GM13976 (cell line): ENCODE results near the gene MCOLN2.
"Not testable (repeated sequence)": the region's sequence is repeated elsewhere in the genome, so short reads cannot be mapped to it uniquely, and the experiment has no call there.

Source experiments
- DNase-seq: peaks from one replicate; pipeline ENCODE4 v3.0.0; 2012; ENCODE audit warnings: low spot score
- in situ Hi-C: fragments of 300-500 bp; cut with MboI; formaldehyde crosslinking; loops from one replicate; pipeline ENCODE4 v1.12.0; 2022; ENCODE audit warnings: low sequenced_read_pairs, mixed read lengths, inconsistent platforms; ENCODE audit not compliant: unreplicated experiment
- TF ChIP-seq, protein P1 (sequence below): IDR thresholded peaks from 2 replicates; pipeline ENCODE4 v1.5.1; 2012; ENCODE audit warnings: borderline replicate concordance, mild to moderate bottlenecking; ENCODE audit not compliant: insufficient read depth; ENCODE audit errors: extremely low read depth, missing control alignments, control extremely low read depth

Gene MCOLN2

DNA sequence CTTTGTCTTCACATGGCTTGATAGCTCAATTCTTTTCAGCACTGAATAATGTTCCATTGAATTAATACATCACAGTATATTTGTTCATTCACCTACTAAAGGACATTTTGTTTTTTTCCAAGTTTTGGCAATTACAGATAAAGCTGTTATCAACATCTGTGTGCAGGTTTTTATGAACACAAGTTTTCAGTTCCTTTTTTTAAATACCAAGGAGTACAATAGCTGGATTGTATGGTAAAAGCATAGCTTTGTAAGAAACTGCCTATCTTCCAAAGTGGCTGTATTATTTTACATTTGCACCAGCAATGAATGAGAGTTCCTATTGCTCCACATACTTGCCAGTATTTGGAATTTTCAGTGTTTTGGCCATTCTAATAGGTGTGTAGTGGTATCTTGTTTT, 4.8 kb upstream of the MCOLN2 start:
- TF ChIP-seq, protein P1, sequence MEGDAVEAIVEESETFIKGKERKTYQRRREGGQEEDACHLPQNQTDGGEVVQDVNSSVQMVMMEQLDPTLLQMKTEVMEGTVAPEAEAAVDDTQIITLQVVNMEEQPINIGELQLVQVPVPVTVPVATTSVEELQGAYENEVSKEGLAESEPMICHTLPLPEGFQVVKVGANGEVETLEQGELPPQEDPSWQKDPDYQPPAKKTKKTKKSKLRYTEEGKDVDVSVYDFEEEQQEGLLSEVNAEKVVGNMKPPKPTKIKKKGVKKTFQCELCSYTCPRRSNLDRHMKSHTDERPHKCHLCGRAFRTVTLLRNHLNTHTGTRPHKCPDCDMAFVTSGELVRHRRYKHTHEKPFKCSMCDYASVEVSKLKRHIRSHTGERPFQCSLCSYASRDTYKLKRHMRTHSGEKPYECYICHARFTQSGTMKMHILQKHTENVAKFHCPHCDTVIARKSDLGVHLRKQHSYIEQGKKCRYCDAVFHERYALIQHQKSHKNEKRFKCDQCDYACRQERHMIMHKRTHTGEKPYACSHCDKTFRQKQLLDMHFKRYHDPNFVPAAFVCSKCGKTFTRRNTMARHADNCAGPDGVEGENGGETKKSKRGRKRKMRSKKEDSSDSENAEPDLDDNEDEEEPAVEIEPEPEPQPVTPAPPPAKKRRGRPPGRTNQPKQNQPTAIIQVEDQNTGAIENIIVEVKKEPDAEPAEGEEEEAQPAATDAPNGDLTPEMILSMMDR, result no peak
- in situ Hi-C loops, result no loop called here
- DNase-seq, result no peak

DNA sequence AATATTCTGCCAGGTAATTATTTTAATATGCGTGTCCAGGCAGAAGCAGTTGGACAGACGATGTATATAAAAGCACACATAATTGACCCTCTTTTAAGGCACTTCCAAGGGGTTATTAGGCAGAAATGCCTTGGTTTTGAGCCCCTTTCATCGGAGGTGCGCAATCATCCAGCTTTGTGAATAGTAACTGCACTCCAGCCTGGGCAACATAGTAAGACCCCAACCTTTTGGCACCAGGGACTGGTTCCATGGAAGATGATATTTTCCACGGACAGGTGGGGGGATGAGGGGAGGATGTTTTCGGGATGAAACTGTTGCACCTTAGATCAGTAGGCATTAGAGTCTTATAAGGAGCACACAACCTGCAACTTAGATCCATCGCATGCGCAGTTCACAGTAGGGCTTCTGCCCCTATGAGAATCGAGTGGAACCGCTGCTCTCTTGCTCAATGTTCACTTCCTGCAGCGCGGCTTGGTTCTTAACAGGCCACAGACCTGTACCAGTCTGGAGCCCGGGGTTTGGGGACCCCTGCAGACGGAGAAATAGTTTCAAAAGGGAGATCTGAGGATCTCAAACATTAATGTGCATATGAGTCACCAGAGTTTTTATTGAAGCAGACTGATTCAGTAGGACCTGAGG, 1.8 kb upstream of the MCOLN2 start:
- DNase-seq, result peak; percentile 28
- TF ChIP-seq, protein P1, result no peak
- in situ Hi-C loops, result no loop called here

- in situ Hi-C loops, result no loop called here
- DNase-seq, result peak; percentile 37
- TF ChIP-seq, protein P1, result no peak
Measured at GRCh38 chr1:84997667-84998600, 1.0 kb upstream of the MCOLN2 start.

DNA sequence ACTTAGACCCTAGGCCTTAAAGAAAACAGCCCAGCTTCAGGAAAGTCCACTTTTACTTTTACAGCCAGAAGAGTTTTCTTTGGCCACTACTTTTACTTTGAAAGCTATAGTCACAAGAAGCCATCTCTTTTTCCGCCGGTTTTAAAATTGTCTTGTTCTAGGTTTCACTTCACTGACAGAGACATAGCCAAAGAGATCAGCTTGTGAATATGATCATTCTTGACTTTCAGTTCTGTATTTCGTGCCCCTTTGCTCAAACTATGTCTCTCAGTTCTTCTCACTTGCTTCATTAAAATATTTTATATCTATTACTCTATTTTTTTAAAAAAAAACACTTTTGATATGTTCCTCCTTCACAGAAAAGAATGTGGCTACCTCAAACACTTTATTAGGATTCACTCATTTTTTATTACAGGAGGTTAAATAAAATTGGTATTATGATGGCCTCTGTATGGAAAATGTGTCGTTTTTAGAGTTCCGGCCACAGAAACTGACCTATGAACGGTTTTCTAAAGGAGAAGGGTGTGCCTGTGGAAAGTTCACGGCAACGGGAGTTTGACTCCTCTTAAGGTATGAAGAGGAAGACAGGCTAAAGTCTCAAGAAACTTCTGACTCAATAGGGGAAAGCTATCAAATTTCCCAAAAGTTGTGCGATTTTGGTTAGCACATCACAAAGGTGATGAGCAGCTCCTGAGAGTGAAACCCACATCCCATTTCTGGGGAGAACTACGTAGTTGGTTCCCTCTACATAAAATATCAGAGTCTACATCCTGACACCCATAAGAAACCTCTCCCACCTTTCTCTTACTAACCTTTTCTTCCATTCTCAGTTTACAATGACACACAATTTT, 1.2 kb downstream of the MCOLN2 start:
- in situ Hi-C loops, result no loop called here
- peak; percentile 71 for DNase-seq
- TF ChIP-seq, protein P1, result no peak

DNA sequence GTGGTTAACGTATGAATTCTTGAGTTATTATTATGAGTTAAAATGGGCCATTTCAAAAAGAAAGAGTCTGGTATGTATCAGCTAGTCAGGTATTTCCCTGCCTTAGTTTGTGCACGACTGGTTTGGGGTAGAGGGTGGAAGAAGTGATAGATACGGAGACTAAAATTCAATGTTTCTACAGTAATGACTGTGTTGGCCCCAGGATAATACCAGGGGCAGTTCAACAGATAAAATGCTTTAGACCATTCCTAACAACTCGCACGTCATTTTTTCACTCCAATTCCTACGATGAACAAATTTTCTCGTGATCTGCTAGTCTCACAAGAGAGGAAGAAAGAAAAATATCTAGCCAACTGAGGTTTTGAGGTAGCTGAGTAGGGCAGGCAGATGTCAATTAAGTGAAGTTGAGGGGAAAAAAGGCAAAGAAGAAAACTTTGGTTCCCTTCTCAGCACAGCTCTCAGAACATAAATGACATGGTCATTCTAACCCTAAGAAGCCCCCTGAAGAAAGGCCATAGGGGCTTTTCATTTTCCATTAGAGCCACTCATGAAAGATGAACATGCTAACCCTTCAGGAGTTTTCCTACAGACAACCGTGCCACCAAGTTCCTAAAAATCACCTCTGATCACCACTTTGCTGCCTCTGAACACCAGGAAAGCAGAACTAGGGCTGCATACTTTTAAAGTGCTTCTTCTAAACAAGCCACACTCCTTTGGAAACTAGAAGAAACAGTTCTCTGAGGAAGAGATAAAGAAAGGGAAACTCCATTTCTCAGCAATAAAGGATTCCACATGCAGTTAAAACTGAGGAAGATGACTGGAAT, 5.6 kb downstream of the MCOLN2 start:
- DNase-seq, result no peak
- TF ChIP-seq, protein P1, result no peak
- in situ Hi-C loops, result no loop called here

DNA sequence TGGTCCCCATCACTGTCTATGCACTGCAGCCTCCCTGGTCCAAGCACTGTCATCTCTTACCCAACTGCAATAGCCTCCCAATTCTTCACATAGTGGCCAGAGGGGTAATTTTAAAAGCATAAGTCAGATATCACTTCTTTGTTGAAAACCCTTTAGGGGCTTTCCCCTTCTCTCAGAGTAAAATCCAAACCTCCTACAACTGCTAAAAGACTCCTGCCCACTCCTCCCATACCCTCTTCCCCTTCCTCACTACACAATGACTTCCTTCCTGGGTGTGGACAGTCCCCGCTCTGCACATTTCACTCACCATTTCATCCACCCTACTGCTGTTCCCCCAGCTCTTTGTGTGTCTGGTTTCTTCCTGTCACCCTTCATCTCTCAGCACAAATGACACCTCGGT, 8.3 kb downstream of the MCOLN2 start:
- DNase-seq, result peak; percentile 64
- TF ChIP-seq, protein P1, result no peak
- in situ Hi-C loops, result no loop called here

- in situ Hi-C loops, result not testable (repeated sequence)
Measured at GRCh38 chr1:84986561-84986960, 10.4 kb downstream of the MCOLN2 start.

More at GRCh38 chr1:84986561-84986960, 10.4 kb downstream of the MCOLN2 start:
- DNase-seq, result not testable (repeated sequence)
